ENCODE measurements around the gene PDE6D. TPM values are rescaled to one million over a fixed set of nuclear protein-coding genes. Genes with fewer than 3 reads are reported as not detected.

PDE6D gene
- total and polyA plus RNA-seq, 8 donors = 1.7 to 29.4 (median 24.1) TPM; not detected in 1

DNA sequence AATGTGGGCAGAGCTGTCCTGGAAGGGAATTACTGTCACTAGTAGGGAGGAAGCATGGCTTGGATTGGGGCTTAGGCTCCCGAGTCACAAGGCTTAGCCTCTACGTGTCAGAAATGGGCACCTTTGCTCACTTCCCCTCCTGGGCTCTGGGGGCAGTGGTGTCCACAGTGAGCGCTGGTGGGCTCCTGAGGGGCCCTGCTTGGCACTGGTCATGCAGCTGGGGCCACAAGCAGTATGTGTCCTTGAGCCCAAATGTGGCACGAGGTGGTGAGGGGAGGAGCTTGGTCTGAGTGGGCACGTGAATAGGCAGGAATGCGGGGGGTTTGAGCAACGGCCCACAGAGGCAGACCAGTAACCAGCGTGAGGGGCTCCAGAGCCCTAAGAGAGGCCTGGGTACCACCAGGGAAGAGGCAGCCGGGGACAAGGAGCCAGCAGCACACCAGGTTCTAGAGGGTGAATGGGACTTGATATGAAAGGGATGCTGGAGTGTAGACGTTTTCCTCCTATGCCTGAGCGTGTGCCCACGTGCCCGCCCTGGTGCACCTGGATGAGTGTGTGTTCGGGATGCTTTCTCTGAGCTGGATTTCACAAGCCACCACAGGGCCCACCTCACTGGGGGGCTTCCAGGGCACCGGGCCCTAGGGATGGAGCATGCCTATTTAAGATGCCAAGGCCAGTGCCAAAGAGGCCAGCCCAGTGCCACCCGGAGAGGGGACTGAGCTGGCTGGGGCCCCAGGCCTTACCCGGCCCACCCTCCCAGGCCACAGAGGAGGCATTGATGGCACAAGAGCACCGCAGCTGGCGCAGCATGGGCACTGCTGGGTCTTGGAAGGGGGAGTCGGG is 95.5 kb downstream of the PDE6D start:
- H3K27ac ChIP-seq = no peak overlapping the region
- TF ChIP-seq, protein P1, sequence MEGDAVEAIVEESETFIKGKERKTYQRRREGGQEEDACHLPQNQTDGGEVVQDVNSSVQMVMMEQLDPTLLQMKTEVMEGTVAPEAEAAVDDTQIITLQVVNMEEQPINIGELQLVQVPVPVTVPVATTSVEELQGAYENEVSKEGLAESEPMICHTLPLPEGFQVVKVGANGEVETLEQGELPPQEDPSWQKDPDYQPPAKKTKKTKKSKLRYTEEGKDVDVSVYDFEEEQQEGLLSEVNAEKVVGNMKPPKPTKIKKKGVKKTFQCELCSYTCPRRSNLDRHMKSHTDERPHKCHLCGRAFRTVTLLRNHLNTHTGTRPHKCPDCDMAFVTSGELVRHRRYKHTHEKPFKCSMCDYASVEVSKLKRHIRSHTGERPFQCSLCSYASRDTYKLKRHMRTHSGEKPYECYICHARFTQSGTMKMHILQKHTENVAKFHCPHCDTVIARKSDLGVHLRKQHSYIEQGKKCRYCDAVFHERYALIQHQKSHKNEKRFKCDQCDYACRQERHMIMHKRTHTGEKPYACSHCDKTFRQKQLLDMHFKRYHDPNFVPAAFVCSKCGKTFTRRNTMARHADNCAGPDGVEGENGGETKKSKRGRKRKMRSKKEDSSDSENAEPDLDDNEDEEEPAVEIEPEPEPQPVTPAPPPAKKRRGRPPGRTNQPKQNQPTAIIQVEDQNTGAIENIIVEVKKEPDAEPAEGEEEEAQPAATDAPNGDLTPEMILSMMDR (IDR thresholded peaks at IDR 0.05) = no peak
- TF ChIP-seq EP300 (IDR thresholded peaks at IDR 0.05) = no peak
- TF ChIP-seq POLR2A (IDR thresholded peaks at IDR 0.05) = no peak
- TF ChIP-seq POLR2AphosphoS5 (IDR thresholded peaks at IDR 0.05) = no peak
- intact Hi-C loops (cut with DNase I; ENCODE audit: low total_unique reads) = no loop called here
- H3K4me3 ChIP-seq = no peak overlapping the region
- H3K9me3 ChIP-seq = no peaks in the 10 kb centered on the region
- H3K4me1 ChIP-seq = peaks cover 18 to 35% (median 23%) of the 10 kb centered on the region in 4 donors
- no peak for DNase-seq
- 77 to 89% (median 86%) methylated on average over 11 to 20 of the region's 20 CpGs for WGBS, 5 donors
- no peaks in the 10 kb centered on the region for H3K36me3 ChIP-seq
- H3K27me3 ChIP-seq = no peaks in the 10 kb centered on the region

DNA sequence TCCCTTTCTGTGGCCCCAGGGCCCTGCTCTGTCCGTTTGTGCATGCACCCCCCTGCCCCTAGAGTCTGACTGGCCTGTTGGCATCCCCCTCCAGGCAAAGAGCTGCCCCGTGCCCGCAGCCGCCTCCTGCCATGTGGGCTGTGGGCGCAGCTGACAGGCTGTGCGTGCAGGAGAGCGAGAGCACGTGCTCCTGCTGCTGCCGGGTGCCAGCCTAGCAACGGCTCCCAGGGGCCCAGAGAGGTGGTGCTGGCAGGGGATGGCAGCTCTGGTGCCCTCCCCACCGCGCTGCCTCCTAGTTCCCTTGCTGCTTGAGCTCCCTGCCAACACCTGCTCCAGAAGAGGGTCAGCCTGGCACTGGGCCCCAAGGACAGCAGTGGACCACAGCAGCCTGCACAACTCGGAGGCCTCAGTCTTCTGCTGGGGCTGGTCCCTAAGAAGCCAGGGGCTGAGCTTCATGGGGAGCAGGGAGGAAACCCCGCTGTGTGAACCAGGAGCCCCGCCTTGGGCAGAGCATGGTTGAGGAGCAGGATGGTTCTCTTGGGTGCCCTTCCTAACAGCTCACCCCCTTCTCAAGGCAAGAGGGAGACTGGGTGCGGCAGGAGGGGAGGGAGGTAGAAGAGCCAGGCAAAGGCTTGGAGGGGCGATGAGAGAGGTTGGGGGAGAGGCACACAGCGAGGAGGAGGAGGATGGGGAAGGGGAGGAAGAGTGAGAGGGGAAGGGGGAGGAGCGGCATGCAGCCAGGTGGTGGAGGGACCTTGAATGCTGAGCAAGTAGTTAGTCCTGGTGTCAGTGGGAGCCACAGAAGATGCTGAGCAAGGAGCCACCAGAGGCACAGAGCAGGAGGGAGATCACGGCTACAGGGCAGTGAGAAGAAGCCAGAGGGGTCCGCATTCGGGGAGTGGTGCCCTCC is 96.5 kb downstream of the PDE6D start:
- peak overlapping the region in 1 of 5 donors; percentile 2 for H3K27ac ChIP-seq
- no peaks in the 10 kb centered on the region for H3K27me3 ChIP-seq
- no peak overlapping the region for H3K4me3 ChIP-seq
- no peaks in the 10 kb centered on the region for H3K9me3 ChIP-seq
- peak in 1 of 2 donors; percentile 79 for DNase-seq
- H3K36me3 ChIP-seq = no peaks in the 10 kb centered on the region
- 75 to 82% (median 79%) methylated on average over 17 to 22 of the region's 22 CpGs for WGBS, 5 donors
- TF ChIP-seq EP300 (IDR thresholded peaks at IDR 0.05) = no peak
- TF ChIP-seq POLR2AphosphoS5 (IDR thresholded peaks at IDR 0.05) = no peak
- TF ChIP-seq, protein P1 (IDR thresholded peaks at IDR 0.05) = no peak
- no peak for TF ChIP-seq POLR2A (IDR thresholded peaks at IDR 0.05)
- intact Hi-C loops (cut with DNase I; ENCODE audit: low total_unique reads) = no loop called here
- peaks cover 23 to 43% (median 31%) of the 10 kb centered on the region in 4 donors for H3K4me1 ChIP-seq

DNA sequence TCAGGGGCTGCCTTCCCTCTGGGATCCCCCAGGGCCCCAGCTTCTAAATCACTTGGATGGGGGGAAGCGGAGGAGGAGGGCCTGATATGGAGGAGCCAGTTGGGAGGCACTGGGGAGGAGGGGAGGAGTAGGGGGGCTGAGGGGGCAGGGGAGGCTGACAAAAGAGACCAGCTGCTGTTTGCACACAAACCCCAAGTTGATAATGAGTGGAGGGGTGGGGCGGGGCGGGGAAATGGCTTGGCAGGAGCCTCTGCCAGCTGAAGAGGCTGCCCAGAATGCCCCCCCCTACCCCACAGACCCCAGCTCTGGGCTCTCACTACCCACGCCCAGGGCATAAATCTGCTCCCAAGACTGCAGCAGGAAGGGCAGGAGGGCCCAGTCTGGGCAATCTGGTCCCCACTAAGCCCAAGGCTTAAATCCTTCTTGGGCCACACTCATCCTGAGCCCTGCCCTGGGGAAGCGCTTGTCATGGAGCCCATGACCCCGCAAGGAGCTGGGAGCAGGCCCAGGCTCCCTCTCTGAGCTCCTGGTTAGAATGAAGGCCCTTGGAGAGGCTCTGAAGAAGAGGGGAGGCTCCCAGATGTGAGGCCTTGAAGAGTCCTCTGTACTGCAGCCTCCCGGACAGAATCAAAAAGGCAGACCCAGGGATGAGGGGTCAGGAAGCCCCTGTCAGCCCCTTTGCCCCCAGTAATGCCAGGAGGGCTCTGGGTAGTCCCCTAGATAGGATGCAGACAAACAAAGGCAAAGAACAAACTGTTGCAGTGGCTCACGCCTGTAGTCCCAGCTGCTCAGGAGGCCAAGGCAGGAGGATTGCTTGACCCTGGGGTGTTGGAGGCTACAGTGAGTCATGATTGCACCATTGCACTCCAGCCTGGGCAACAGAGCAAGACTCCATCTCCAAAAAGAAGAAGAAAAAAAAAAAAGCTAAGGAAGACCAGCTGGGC is 97.5 kb downstream of the PDE6D start:
- DNase-seq = no peak
- H3K27ac ChIP-seq = peak overlapping the region in 3 of 5 donors; percentile 49 to 95 (median 94)
- intact Hi-C loops (cut with DNase I; ENCODE audit: low total_unique reads) = no loop called here
- TF ChIP-seq POLR2AphosphoS5 (IDR thresholded peaks at IDR 0.05) = no peak
- no peak for TF ChIP-seq EP300 (IDR thresholded peaks at IDR 0.05)
- TF ChIP-seq POLR2A (IDR thresholded peaks at IDR 0.05) = no peak
- TF ChIP-seq, protein P1 (IDR thresholded peaks at IDR 0.05) = no peak
- H3K36me3 ChIP-seq = no peaks in the 10 kb centered on the region
- H3K4me3 ChIP-seq = no peak overlapping the region
- H3K9me3 ChIP-seq = no peaks in the 10 kb centered on the region
- no peaks in the 10 kb centered on the region for H3K27me3 ChIP-seq
- 69 to 85% (median 74%) methylated on average over 7 to 8 of the region's 8 CpGs for WGBS, 5 donors
- H3K4me1 ChIP-seq = peaks cover 23 to 43% (median 31%) of the 10 kb centered on the region in 4 donors
